ENCODE data around the gene NIPAL3.

DNA sequence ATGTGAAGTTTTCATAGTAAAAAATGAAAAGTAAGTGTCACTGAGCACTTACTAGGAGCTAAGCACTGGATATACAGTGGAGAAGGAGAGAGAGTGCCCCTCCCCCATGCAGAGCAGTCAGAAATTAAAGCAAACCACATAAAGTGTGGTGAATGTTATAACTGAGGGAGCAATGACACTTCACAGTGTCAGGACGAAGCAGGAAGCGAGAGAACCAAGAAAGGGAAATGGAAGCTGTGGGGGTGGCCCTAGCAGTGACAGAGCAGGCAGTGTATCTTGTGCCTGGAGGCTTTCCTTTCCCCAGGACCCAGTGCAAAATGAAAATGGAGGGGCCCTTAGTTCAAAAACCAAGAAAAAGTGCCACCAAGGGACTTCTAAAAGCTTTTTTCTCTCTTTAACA is 65.5 kb downstream of the NIPAL3 start:
- TF ChIP-seq, protein P1, sequence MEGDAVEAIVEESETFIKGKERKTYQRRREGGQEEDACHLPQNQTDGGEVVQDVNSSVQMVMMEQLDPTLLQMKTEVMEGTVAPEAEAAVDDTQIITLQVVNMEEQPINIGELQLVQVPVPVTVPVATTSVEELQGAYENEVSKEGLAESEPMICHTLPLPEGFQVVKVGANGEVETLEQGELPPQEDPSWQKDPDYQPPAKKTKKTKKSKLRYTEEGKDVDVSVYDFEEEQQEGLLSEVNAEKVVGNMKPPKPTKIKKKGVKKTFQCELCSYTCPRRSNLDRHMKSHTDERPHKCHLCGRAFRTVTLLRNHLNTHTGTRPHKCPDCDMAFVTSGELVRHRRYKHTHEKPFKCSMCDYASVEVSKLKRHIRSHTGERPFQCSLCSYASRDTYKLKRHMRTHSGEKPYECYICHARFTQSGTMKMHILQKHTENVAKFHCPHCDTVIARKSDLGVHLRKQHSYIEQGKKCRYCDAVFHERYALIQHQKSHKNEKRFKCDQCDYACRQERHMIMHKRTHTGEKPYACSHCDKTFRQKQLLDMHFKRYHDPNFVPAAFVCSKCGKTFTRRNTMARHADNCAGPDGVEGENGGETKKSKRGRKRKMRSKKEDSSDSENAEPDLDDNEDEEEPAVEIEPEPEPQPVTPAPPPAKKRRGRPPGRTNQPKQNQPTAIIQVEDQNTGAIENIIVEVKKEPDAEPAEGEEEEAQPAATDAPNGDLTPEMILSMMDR (conservative IDR thresholded peaks at IDR 0.05; ENCODE audit: low read length), result no peak
- no peak for TF ChIP-seq EZH2phosphoT487 (IDR thresholded peaks at IDR 0.05; ENCODE audit: borderline replicate concordance, low read depth, low read length)
